A549 (cell line): ENCODE measurements around the gene CDH2. TPM values are rescaled to one million over a fixed set of nuclear protein-coding genes. Genes with fewer than 3 reads are reported as not detected.

ENCODE experiments used
- ATAC-seq, 2 experiments: fragments of 200-7000 bp in 1 of 2; fragments of >200 bp in 1 of 2; cut with Nextera tagmentation in 1 of 2; cut with Tn5 transposase in 1 of 2; 3 replicates each; pipeline versions ENCODE4 v1.8.0 to v1.9.1; 2018 to 2020; ENCODE audit warnings: mild to moderate bottlenecking in 1 of 2, moderate library complexity in 1 of 2
- CTCF ChIA-PET: fragments of 300-600 bp; sonication (Branson Sonifier 250); formaldehyde crosslinking; extraction: SDS; loops from one replicate; lab custom pipeline; 2021; ENCODE audit warnings: antibody characterized with exemption, inconsistent platforms; lab: Yijun Ruan, JAX
- POLR2A ChIA-PET: fragments of 350-600 bp; formaldehyde crosslinking; extraction: SDS; loops from one replicate; lab custom pipeline; 2021; ENCODE audit warnings: antibody characterized with exemption, inconsistent platforms; lab: Yijun Ruan, JAX
- DNase-seq, 2 experiments: peaks; one replicate each; pipeline versions ENCODE4 v3.0.0 to v3.0.0-alpha.2; 2011 to 2016; ENCODE audit warnings: low read depth in 1 of 2, low spot score in 1 of 2
- FAIRE-seq: peaks from 2 replicates; lab custom pipeline; 2011; peaks lifted over from hg19 to GRCh38; lab: Jason Lieb, UNC
- H3K27ac ChIP-seq, 2 experiments: fragments of >200 bp; sonication (Bioruptor Twin); formaldehyde crosslinking; 3 replicates each; pipeline ENCODE4 v1.5.1; 2016 to 2017
- H3K4me1 ChIP-seq: fragments of >200 bp; sonication (Bioruptor Twin); formaldehyde crosslinking; 3 replicates; pipeline ENCODE4 v1.6.1; 2016
- H3K4me2 ChIP-seq: fragments of >200 bp; sonication (Bioruptor Twin); formaldehyde crosslinking; 3 replicates; pipeline ENCODE4 v1.6.1; 2016
- H3K4me3 ChIP-seq: fragments of >200 bp; sonication (Bioruptor Twin); formaldehyde crosslinking; 3 replicates; pipeline ENCODE4 v1.5.1; 2016
- H3K9me3 ChIP-seq: fragments of >200 bp; sonication (Bioruptor Twin); formaldehyde crosslinking; 3 replicates; pipeline ENCODE4 v1.6.1; 2016
- CHD2 ChIP-seq: fragments of 150-350 bp; IDR thresholded peaks from 2 replicates; pipeline ENCODE4 v1.6.1; 2014; ENCODE audit warnings: low read length; ENCODE audit not compliant: partially characterized antibody
- EHF ChIP-seq: fragments of 250-450 bp; sonication (Bioruptor Pico); IDR thresholded peaks from 2 replicates; pipeline ENCODE4 v1.5.0; 2020; ENCODE audit warnings: mild to moderate bottlenecking
- EHMT2 ChIP-seq: fragments of 200-600 bp; sonication (generic); IDR thresholded peaks from 2 replicates; pipeline ENCODE4 v1.6.1; 2016; ENCODE audit warnings: antibody characterized with exemption, low read depth, mild to moderate bottlenecking, moderate library complexity
- EP300 ChIP-seq, 2 experiments: fragments of >200 bp; sonication (Bioruptor Twin); formaldehyde crosslinking; IDR thresholded peaks; 2 replicates in 1 of 2; 3 replicates in 1 of 2; pipeline ENCODE4 v1.6.1; 2016 to 2017
- HES2 ChIP-seq: fragments of >200 bp; sonication (Bioruptor Twin); formaldehyde crosslinking; IDR thresholded peaks from 2 replicates; pipeline ENCODE4 v1.6.1; 2016
- HMGXB4 ChIP-seq: fragments of 250-450 bp; sonication (Bioruptor Pico); IDR thresholded peaks from 2 replicates; pipeline ENCODE4 v1.5.0; 2021; ENCODE audit warnings: mild to moderate bottlenecking, moderate library complexity, borderline replicate concordance
- HOXA7 ChIP-seq: fragments of 250-450 bp; sonication (Bioruptor Pico); IDR thresholded peaks from 2 replicates; pipeline ENCODE4 v1.5.0; 2020; ENCODE audit warnings: mild to moderate bottlenecking, moderate library complexity
- HOXB13 ChIP-seq: fragments of 250-450 bp; sonication (Bioruptor Pico); IDR thresholded peaks from 2 replicates; pipeline ENCODE4 v1.5.0; 2020; ENCODE audit warnings: low read depth, mild to moderate bottlenecking, moderate library complexity
- JUN ChIP-seq, 2 experiments: fragments of >200 bp; sonication (Bioruptor Twin); formaldehyde crosslinking; IDR thresholded peaks; 2 replicates in 1 of 2; 3 replicates in 1 of 2; pipeline ENCODE4 v1.6.1; 2016 to 2017
- JUNB ChIP-seq: fragments of >200 bp; sonication (Bioruptor Twin); formaldehyde crosslinking; IDR thresholded peaks from 2 replicates; pipeline ENCODE4 v1.6.1; 2016
- KDM1A ChIP-seq: fragments of 200-600 bp; sonication (generic); IDR thresholded peaks from 2 replicates; pipeline ENCODE4 v1.6.1; 2016; ENCODE audit warnings: low read depth, mild to moderate bottlenecking
- KDM5A ChIP-seq: fragments of 200-600 bp; sonication (generic); IDR thresholded peaks from 2 replicates; pipeline ENCODE4 v1.6.1; 2016; ENCODE audit warnings: antibody characterized with exemption, mild to moderate bottlenecking
- MAZ ChIP-seq: fragments of 150-350 bp; IDR thresholded peaks from 2 replicates; pipeline ENCODE4 v1.6.1; 2014; ENCODE audit warnings: antibody characterized with exemption, low read depth, low read length, borderline replicate concordance
- MYC ChIP-seq: IDR thresholded peaks from 2 replicates; pipeline ENCODE4 v1.6.1; 2012; ENCODE audit warnings: mild to moderate bottlenecking, inconsistent platforms, low read length, improper control_type of control experiment, borderline replicate concordance
- POLR2AphosphoS2 ChIP-seq: conservative IDR thresholded peaks from 2 replicates; pipeline ENCODE4 v1.6.1; 2012; ENCODE audit warnings: low read length, improper control_type of control experiment, inconsistent platforms
- RAD21 ChIP-seq, 2 experiments: fragments of >200 bp in 1 of 2; sonication (Bioruptor Twin) in 1 of 2; formaldehyde crosslinking in 1 of 2; IDR thresholded peaks in 1 of 2; conservative IDR thresholded peaks in 1 of 2; 2 replicates in 1 of 2; 3 replicates in 1 of 2; pipeline ENCODE4 v1.6.1; 2012 to 2018; ENCODE audit warnings: inconsistent platforms in 1 of 2
- RCOR1 ChIP-seq: fragments of 150-350 bp; IDR thresholded peaks from 2 replicates; pipeline ENCODE4 v1.6.1; 2014; ENCODE audit warnings: antibody characterized with exemption, low read length, low read depth
- RFX5 ChIP-seq: fragments of 450-650 bp; IDR thresholded peaks from 2 replicates; pipeline ENCODE4 v1.7.1; 2014; ENCODE audit warnings: antibody characterized with exemption, mild to moderate bottlenecking, moderate library complexity
- ZNF302 ChIP-seq: fragments of 250-450 bp; sonication (Bioruptor Pico); IDR thresholded peaks from 2 replicates; pipeline ENCODE4 v1.9.0; 2021; ENCODE audit warnings: inconsistent platforms, mild to moderate bottlenecking, moderate library complexity
- WGBS: methylation state at CpG from one replicate; pipeline ENCODE4 v1.1.6; 2017; ENCODE audit errors: missing lambda C conversion rate; 5-methylcytosine and 5-hydroxymethylcytosine counted together
- polyA plus RNA-seq, 4 experiments: library from polyadenylated mRNA; depleted of rRNA in 3 of 4; stranded (reverse); fragments of >200 nt; fragmentation: RNase III in 1 of 4; extraction: RNeasy Plus Mini Kit Qiagen cat#74134 plus additional on column Dnase treatment in 1 of 4; gene quantifications; 2 replicates in 3 of 4; 3 replicates in 1 of 4; pipeline ENCODE4 v1.2.3, GENCODE V29; 2011 to 2017
- TF ChIP-seq, protein P1 (sequence below): IDR thresholded peaks from 2 replicates; pipeline ENCODE4 v1.6.1; 2012
- TF ChIP-seq, protein P2 (sequence below): fragments of 250-450 bp; sonication (Bioruptor Pico); IDR thresholded peaks from 2 replicates; pipeline ENCODE4 v1.5.0; 2020; ENCODE audit warnings: low read depth, mild to moderate bottlenecking, moderate library complexity

CDH2 gene
- polyA plus RNA-seq, 2 of the 4 experiments (the other 2 are of a cell fraction) = 54.0 to 71.9 TPM

GRCh38 chr18:28043631-28044030, 133.3 kb downstream of the CDH2 start (continued):
- TF ChIP-seq EHF (CRISPR knock-in tag) = no peak

GRCh38 chr18:28041366-28041765, 135.6 kb downstream of the CDH2 start:
- no peak for FAIRE-seq
- CTCF ChIA-PET = no interaction called here
- POLR2A ChIA-PET = no interaction called here
- H3K27ac ChIP-seq = peak overlapping the region; percentile 44 to 56; a peak in 3 of 6 replicates
- H3K4me2 ChIP-seq = peak overlapping the region; percentile 45
- H3K4me3 ChIP-seq = no peak overlapping the region
- H3K4me1 ChIP-seq = peaks cover 54% of the 10 kb centered on the region
- peak in 1 of 2 experiments; percentile 47 for DNase-seq
- TF ChIP-seq HMGXB4 (CRISPR knock-in tag) (no peak), POLR2AphosphoS2 (no peak), HES2 (no peak), RCOR1 (no peak), RFX5 (no peak), RAD21 (conservative IDR thresholded peaks at IDR 0.05 in 1 of 2, IDR thresholded peaks at IDR 0.05 in 1 of 2) (no peak), CHD2 (no peak), HOXA7 (CRISPR knock-in tag) (no peak), ZNF302 (CRISPR knock-in tag) (no peak), MYC (no peak), JUN (IDR thresholded peaks at IDR 0.05) (no peak), EHMT2 (no peak), HOXB13 (no peak), KDM5A (no peak), MAZ (no peak), JUNB (no peak), EP300 (IDR thresholded peaks at IDR 0.05) (no peak)
- TF ChIP-seq, protein P1, sequence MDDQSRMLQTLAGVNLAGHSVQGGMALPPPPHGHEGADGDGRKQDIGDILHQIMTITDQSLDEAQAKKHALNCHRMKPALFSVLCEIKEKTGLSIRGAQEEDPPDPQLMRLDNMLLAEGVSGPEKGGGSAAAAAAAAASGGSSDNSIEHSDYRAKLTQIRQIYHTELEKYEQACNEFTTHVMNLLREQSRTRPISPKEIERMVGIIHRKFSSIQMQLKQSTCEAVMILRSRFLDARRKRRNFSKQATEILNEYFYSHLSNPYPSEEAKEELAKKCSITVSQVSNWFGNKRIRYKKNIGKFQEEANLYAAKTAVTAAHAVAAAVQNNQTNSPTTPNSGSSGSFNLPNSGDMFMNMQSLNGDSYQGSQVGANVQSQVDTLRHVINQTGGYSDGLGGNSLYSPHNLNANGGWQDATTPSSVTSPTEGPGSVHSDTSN = no peak
- TF ChIP-seq, protein P2, sequence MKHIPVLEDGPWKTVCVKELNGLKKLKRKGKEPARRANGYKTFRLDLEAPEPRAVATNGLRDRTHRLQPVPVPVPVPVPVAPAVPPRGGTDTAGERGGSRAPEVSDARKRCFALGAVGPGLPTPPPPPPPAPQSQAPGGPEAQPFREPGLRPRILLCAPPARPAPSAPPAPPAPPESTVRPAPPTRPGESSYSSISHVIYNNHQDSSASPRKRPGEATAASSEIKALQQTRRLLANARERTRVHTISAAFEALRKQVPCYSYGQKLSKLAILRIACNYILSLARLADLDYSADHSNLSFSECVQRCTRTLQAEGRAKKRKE (CRISPR knock-in tag) = no peak
- ATAC-seq = peak in 1 of 2 experiments; percentile 60; a peak in 3 of 6 replicates
- no peaks in the 10 kb centered on the region for H3K9me3 ChIP-seq
- WGBS = 60% methylated on average over 5 of the region's 5 CpGs

GRCh38 chr18:28040716-28041115, 136.2 kb downstream of the CDH2 start:
- Histone ChIP-seq H3K4me3 (no peak overlapping the region), H3K9me3 (no peaks in the 10 kb centered on the region), H3K4me1 (peaks cover 49% of the 10 kb centered on the region), H3K4me2 (peak overlapping the region; percentile 45), H3K27ac (0 out of 6 replicates have a peak overlapping the region, but pooled peaks have one; percentile 32 to 38)
- ChIA-PET POLR2A (no interaction called here), CTCF (no interaction called here)
- FAIRE-seq = no peak
- no peak for ATAC-seq
- TF ChIP-seq KDM1A = no peak
- TF ChIP-seq, all 56 proteins: peak for 0
- DNase-seq = no peak
